ENCODE measurements around the gene PCGF2. TPM values are rescaled to one million over a fixed set of nuclear protein-coding genes. Genes with fewer than 3 reads are reported as not detected.

PCGF2 gene
- total RNA-seq, 1 donor from 2014 or later, result 16.7 TPM

DNA sequence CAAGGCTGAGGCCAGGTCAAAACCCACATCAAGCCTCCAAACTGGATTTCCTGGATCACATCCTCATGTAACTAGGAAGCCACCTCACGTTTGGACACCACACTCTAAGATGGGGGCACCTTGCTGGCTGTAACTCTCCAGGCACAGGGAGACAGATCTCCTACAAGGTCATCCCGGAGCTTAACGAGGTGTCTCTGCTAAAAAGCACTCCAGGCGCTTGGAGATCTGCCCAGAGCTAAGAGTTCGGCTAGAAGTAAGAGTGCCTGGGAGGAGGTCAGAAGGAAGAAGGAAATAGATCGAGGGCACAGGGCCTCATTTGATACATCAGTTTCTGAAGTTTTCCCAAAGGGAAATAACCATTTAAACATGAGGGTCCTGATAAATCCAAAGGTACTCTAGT lies 20.3 kb upstream of the PCGF2 start:
- H3K4me1 Mint-ChIP-seq, result peaks cover 3% of the 10 kb centered on the region
- Histone ChIP-seq H2AFZ (replicated peaks) (no peak overlapping the region), H3K79me2 (ENCODE audit: low read depth) (no peaks in the 10 kb centered on the region), H3K27ac (no peak overlapping the region), H4K20me1 (ENCODE audit: low read depth) (peaks cover 12% of the 10 kb centered on the region), H3K4me3 (no peak overlapping the region), H3K27me3 (no peaks in the 10 kb centered on the region), H3K4me2 (no peak overlapping the region), H3K4me1 (no peaks in the 10 kb centered on the region), H3K9ac (no peak overlapping the region), H3K9me3 (ENCODE audit: low read depth) (no peaks in the 10 kb centered on the region), H3K36me3 (no peaks in the 10 kb centered on the region), H3F3A (ENCODE audit: low read depth) (peaks cover 12% of the 10 kb centered on the region)
- no peak for DNase-seq (ENCODE audit: low spot score)
- TF ChIP-seq EZH2 (IDR thresholded peaks at IDR 0.05) (no peak), EZH2phosphoT487 (IDR thresholded peaks at IDR 0.05) (no peak)
- TF ChIP-seq, protein P1, sequence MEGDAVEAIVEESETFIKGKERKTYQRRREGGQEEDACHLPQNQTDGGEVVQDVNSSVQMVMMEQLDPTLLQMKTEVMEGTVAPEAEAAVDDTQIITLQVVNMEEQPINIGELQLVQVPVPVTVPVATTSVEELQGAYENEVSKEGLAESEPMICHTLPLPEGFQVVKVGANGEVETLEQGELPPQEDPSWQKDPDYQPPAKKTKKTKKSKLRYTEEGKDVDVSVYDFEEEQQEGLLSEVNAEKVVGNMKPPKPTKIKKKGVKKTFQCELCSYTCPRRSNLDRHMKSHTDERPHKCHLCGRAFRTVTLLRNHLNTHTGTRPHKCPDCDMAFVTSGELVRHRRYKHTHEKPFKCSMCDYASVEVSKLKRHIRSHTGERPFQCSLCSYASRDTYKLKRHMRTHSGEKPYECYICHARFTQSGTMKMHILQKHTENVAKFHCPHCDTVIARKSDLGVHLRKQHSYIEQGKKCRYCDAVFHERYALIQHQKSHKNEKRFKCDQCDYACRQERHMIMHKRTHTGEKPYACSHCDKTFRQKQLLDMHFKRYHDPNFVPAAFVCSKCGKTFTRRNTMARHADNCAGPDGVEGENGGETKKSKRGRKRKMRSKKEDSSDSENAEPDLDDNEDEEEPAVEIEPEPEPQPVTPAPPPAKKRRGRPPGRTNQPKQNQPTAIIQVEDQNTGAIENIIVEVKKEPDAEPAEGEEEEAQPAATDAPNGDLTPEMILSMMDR (IDR thresholded peaks at IDR 0.05), result no peak
- peaks cover 30% of the 10 kb centered on the region for H3K36me3 Mint-ChIP-seq
- no peak overlapping the region for H3K27ac Mint-ChIP-seq
- H3K4me3 Mint-ChIP-seq, result no peak overlapping the region
- H3K27me3 Mint-ChIP-seq (ENCODE audit: insufficient read depth, low read depth), result no peaks in the 10 kb centered on the region
- H3K9me3 Mint-ChIP-seq, result no peaks in the 10 kb centered on the region

DNA sequence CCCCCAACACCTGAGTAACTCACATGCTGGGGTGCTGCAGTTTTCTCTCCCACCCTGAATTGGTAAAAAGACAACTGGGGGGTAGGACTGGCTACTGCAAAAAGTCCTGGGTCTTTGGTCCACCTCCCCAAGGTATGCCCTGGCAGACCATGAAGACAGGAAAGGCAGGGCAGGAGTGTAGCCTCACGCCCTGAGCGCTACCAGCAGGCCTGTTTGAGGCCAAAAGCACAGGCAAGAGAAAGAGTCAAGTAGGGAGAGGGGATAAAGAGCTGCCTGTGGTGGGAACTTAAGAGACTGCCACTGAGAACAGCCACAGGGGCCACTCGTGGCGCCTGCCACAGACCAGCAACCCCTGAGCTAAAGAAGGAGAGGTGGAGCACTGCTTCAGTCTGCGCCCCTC lies 18.2 kb upstream of the PCGF2 start:
- no peaks in the 10 kb centered on the region for H3K27me3 Mint-ChIP-seq (ENCODE audit: insufficient read depth, low read depth)

DNA sequence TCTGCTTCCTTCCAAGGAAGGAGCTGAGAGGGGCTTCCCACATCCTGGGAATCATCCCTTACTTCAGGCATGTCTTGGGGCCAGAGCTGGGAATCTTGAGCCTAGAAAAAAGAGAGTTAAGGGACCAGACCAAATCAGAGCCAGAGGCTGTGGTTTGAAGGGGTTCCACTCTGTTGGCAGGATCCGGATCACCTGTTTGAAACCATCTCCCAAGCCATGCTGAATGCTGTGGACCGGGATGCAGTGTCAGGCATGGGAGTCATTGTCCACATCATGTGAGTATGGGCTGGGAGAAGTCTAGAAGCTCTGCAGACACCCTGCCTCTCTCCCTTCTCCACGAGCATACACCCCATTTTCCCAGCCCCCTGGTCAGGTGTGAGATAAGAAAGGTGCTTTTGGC lies 14.1 kb upstream of the PCGF2 start:
- no peaks in the 10 kb centered on the region for H3K27me3 ChIP-seq

More for the DNA sequence above, 18.2 kb upstream of the PCGF2 start:
- Histone ChIP-seq H3K79me2 (ENCODE audit: low read depth) (no peaks in the 10 kb centered on the region), H4K20me1 (ENCODE audit: low read depth) (peaks cover 21% of the 10 kb centered on the region), H2AFZ (replicated peaks) (no peak overlapping the region), H3K4me3 (no peak overlapping the region), H3F3A (ENCODE audit: low read depth) (peaks cover 19% of the 10 kb centered on the region), H3K36me3 (no peaks in the 10 kb centered on the region), H3K27me3 (no peaks in the 10 kb centered on the region), H3K4me2 (no peak overlapping the region), H3K9me3 (ENCODE audit: low read depth) (no peaks in the 10 kb centered on the region), H3K9ac (no peak overlapping the region), H3K4me1 (no peaks in the 10 kb centered on the region), H3K27ac (no peak overlapping the region)
- Mint-ChIP-seq H3K27ac (no peak overlapping the region), H3K9me3 (no peaks in the 10 kb centered on the region), H3K36me3 (peaks cover 27% of the 10 kb centered on the region), H3K4me3 (peak overlapping the region; percentile 75), H3K4me1 (peaks cover 3% of the 10 kb centered on the region)
- TF ChIP-seq EZH2 (IDR thresholded peaks at IDR 0.05), result no peak
- DNase-seq (ENCODE audit: low spot score), result no peak

DNA sequence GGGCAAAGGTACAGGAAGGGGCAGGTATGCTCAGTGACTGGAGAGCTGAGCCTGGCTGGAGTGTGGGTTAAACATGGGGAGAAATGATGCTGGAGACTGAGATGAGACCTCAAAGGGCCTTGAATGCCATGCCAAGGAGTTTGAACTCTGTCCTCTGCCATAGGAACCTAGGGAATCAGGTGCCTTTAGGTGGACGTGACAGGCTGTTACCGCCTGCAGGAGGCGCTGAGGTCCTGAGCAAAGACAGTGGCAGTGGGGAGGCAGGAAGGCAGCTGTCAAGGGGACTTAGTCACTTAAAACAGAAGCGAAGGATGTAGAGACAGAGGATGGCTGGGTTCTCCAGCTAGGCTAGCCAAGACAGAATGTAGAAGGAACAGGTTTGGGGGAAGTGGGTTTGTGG lies 13.5 kb upstream of the PCGF2 start:
- Histone ChIP-seq H3K4me1 (no peaks in the 10 kb centered on the region), H3K36me3 (no peaks in the 10 kb centered on the region), H3K79me2 (ENCODE audit: low read depth) (no peaks in the 10 kb centered on the region), H4K20me1 (ENCODE audit: low read depth) (peaks cover 22% of the 10 kb centered on the region), H2AFZ (replicated peaks) (no peak overlapping the region), H3K4me3 (no peak overlapping the region), H3K4me2 (no peak overlapping the region), H3K27me3 (no peaks in the 10 kb centered on the region), H3K9ac (no peak overlapping the region), H3K27ac (no peak overlapping the region), H3K9me3 (ENCODE audit: low read depth) (no peaks in the 10 kb centered on the region), H3F3A (ENCODE audit: low read depth) (peaks cover 25% of the 10 kb centered on the region)
- no peak overlapping the region for H3K4me3 Mint-ChIP-seq
- no peaks in the 10 kb centered on the region for H3K9me3 Mint-ChIP-seq
- H3K27me3 Mint-ChIP-seq (ENCODE audit: insufficient read depth, low read depth), result no peaks in the 10 kb centered on the region
- DNase-seq (ENCODE audit: low spot score), result peak; percentile 71
- H3K4me1 Mint-ChIP-seq, result no peaks in the 10 kb centered on the region
- no peak overlapping the region for H3K27ac Mint-ChIP-seq
- peaks cover 18% of the 10 kb centered on the region for H3K36me3 Mint-ChIP-seq
- TF ChIP-seq, protein P1 (IDR thresholded peaks at IDR 0.05), result peak; percentile 67
- no peak for TF ChIP-seq EZH2 (IDR thresholded peaks at IDR 0.05)

More for the DNA sequence above, 14.1 kb upstream of the PCGF2 start:
- TF ChIP-seq, protein P1 (IDR thresholded peaks at IDR 0.05), result no peak
- TF ChIP-seq EZH2phosphoT487 (IDR thresholded peaks at IDR 0.05) (no peak), EZH2 (IDR thresholded peaks at IDR 0.05) (no peak)
- H3K4me2 ChIP-seq, result no peak overlapping the region
- no peaks in the 10 kb centered on the region for H3K36me3 ChIP-seq
- no peak for DNase-seq (ENCODE audit: low spot score)
- no peak overlapping the region for H3K27ac Mint-ChIP-seq
- H2AFZ ChIP-seq (replicated peaks), result no peak overlapping the region
- H3K9me3 ChIP-seq (ENCODE audit: low read depth), result no peaks in the 10 kb centered on the region
- peaks cover 25% of the 10 kb centered on the region for H3F3A ChIP-seq (ENCODE audit: low read depth)
- H3K4me1 Mint-ChIP-seq, result peaks cover 3% of the 10 kb centered on the region
- H3K79me2 ChIP-seq (ENCODE audit: low read depth), result no peaks in the 10 kb centered on the region
- no peak overlapping the region for H3K4me3 Mint-ChIP-seq
- no peaks in the 10 kb centered on the region for H3K27me3 Mint-ChIP-seq (ENCODE audit: insufficient read depth, low read depth)
- H4K20me1 ChIP-seq (ENCODE audit: low read depth), result peaks cover 22% of the 10 kb centered on the region
- H3K27ac ChIP-seq, result no peak overlapping the region
- H3K4me3 ChIP-seq, result no peak overlapping the region
- H3K36me3 Mint-ChIP-seq, result peaks cover 20% of the 10 kb centered on the region
- no peaks in the 10 kb centered on the region for H3K9me3 Mint-ChIP-seq
- H3K9ac ChIP-seq, result no peak overlapping the region
- H3K4me1 ChIP-seq, result no peaks in the 10 kb centered on the region
